SK-N-SH treated with all-trans-retinoic acid at 6 μM for 48 hours (cell line): ENCODE measurements around the gene DGKE.

Experiments
- ATAC-seq: fragments of 200-7000 bp; cut with Tn5 transposase; 3 replicates; pipeline ENCODE4 v1.9.1; 2020; ENCODE audit warnings: mild to moderate bottlenecking, moderate library complexity
- BACH2 ChIP-seq: fragments of 250-450 bp; sonication (Bioruptor Pico); IDR thresholded peaks from 2 replicates; pipeline ENCODE4 v1.9.0; 2021; ENCODE audit warnings: mild to moderate bottlenecking, borderline replicate concordance
- CSDC2 ChIP-seq: fragments of 250-450 bp; sonication (Bioruptor Pico); IDR thresholded peaks from 2 replicates; pipeline ENCODE4 v1.5.0; 2020; ENCODE audit warnings: mild to moderate bottlenecking, moderate library complexity
- ESRRG ChIP-seq: fragments of 250-450 bp; sonication (Bioruptor Pico); IDR thresholded peaks from 2 replicates; pipeline ENCODE4 v1.6.1; 2021; ENCODE audit warnings: mild to moderate bottlenecking
- GLIS3 ChIP-seq: fragments of 250-450 bp; sonication (Bioruptor Pico); IDR thresholded peaks from 2 replicates; pipeline ENCODE4 v1.5.0; 2020; ENCODE audit warnings: mild to moderate bottlenecking, moderate library complexity
- ISL1 ChIP-seq: fragments of 250-450 bp; sonication (Bioruptor Pico); IDR thresholded peaks from 2 replicates; pipeline ENCODE4 v2.1.2; 2022; ENCODE audit warnings: mild to moderate bottlenecking, moderate library complexity
- SNAI2 ChIP-seq: fragments of 250-450 bp; sonication (Bioruptor Pico); IDR thresholded peaks from 2 replicates; pipeline ENCODE4 v1.5.0; 2020; ENCODE audit warnings: mild to moderate bottlenecking, moderate library complexity
- TOX ChIP-seq: fragments of 250-450 bp; sonication (Bioruptor Pico); IDR thresholded peaks from 2 replicates; pipeline ENCODE4 v1.8.0; 2021; ENCODE audit warnings: mild to moderate bottlenecking, moderate library complexity, borderline replicate concordance
- ZFP30 ChIP-seq: fragments of 450-650 bp; formaldehyde crosslinking; IDR thresholded peaks from 2 replicates; pipeline ENCODE4 v1.5.0; 2022; ENCODE audit warnings: mild to moderate bottlenecking, moderate library complexity
- ZNF565 ChIP-seq: fragments of 450-650 bp; formaldehyde crosslinking; conservative IDR thresholded peaks from 2 replicates; pipeline ENCODE4 v1.5.0; 2020; ENCODE audit warnings: low read depth, mild to moderate bottlenecking, moderate library complexity
- ZNF8 ChIP-seq: fragments of 450-650 bp; formaldehyde crosslinking; IDR thresholded peaks from 2 replicates; pipeline ENCODE4 v1.5.0; 2020; ENCODE audit warnings: mild to moderate bottlenecking, moderate library complexity
- TF ChIP-seq, protein P1 (sequence below): fragments of 250-450 bp; sonication (Bioruptor Pico); IDR thresholded peaks from 2 replicates; pipeline ENCODE4 v1.5.1; 2021; ENCODE audit warnings: mild to moderate bottlenecking, moderate library complexity
- TF ChIP-seq, protein P2 (sequence below): fragments of 250-450 bp; sonication (Bioruptor Pico); IDR thresholded peaks from 2 replicates; pipeline ENCODE4 v1.8.0; 2020; ENCODE audit warnings: mild to moderate bottlenecking, moderate library complexity, borderline replicate concordance
- TF ChIP-seq, protein P3 (sequence below): fragments of 250-450 bp; sonication (Bioruptor Pico); IDR thresholded peaks from 2 replicates; pipeline ENCODE4 v1.5.0; 2020; ENCODE audit warnings: mild to moderate bottlenecking, moderate library complexity

DGKE gene

DNA sequence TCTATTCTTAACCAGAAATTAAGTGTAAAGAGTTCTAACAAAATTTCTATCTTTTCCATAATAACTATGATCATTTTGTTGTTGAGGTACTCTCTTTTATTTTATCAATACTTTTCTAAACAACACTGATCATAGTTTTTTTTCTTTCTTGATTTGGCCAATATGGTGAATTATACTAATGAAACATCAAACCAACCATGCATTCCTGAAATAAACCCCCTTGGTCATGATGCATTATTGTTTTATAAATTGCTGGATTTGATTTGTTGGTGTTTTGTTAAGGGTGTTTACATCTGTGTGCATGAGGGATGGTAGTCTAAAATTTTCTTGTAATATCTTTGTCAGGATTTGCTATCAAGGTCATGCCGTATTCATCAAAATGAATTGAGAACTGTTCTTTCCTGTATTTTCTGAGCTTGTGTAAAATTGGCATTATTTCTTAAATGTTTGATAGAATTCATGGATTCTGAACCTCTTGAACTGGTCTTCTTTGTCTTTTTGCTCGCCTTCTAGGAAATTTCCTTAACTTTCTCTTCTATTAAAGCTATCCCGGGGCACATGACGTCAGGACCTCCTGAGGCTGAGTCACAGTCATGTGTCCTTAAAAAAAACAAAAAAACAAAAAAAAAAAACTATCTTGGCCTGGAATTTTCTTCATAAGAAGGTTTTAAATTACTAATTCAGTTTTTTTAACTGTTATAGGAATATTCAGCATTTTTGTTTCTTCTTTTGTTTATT, 83.8 kb downstream of the DGKE start:
- no peak for ATAC-seq
- TF ChIP-seq ISL1 (CRISPR knock-in tag) (no peak), ZFP30 (CRISPR knock-in tag) (no peak), BACH2 (CRISPR knock-in tag) (no peak)
- TF ChIP-seq, protein P1, sequence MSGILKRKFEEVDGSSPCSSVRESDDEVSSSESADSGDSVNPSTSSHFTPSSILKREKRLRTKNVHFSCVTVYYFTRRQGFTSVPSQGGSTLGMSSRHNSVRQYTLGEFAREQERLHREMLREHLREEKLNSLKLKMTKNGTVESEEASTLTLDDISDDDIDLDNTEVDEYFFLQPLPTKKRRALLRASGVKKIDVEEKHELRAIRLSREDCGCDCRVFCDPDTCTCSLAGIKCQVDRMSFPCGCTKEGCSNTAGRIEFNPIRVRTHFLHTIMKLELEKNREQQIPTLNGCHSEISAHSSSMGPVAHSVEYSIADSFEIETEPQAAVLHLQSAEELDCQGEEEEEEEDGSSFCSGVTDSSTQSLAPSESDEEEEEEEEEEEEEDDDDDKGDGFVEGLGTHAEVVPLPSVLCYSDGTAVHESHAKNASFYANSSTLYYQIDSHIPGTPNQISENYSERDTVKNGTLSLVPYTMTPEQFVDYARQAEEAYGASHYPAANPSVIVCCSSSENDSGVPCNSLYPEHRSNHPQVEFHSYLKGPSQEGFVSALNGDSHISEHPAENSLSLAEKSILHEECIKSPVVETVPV (CRISPR knock-in tag), result no peak
- TF ChIP-seq, protein P2, sequence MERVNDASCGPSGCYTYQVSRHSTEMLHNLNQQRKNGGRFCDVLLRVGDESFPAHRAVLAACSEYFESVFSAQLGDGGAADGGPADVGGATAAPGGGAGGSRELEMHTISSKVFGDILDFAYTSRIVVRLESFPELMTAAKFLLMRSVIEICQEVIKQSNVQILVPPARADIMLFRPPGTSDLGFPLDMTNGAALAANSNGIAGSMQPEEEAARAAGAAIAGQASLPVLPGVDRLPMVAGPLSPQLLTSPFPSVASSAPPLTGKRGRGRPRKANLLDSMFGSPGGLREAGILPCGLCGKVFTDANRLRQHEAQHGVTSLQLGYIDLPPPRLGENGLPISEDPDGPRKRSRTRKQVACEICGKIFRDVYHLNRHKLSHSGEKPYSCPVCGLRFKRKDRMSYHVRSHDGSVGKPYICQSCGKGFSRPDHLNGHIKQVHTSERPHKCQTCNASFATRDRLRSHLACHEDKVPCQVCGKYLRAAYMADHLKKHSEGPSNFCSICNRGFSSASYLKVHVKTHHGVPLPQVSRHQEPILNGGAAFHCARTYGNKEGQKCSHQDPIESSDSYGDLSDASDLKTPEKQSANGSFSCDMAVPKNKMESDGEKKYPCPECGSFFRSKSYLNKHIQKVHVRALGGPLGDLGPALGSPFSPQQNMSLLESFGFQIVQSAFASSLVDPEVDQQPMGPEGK (CRISPR knock-in tag), result no peak

DNA sequence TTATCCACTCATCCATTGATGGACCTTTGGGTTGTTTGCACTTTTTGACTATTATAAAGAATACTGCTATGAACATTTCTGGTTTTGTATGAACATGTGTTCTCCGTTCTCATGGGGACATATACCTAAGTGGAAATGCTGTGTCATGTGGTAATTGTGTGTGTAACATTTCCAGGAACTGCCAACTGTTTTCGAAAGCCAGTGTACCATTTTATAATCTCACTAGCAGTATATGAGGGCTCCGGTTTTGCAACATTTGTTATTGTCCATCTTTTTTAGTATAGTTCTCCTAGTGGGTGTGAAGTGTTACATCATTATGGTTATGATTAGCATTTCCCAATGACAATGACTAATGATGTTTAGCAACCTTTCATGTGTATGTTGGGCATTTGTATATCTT, 85.0 kb downstream of the DGKE start:
- TF ChIP-seq, protein P3, sequence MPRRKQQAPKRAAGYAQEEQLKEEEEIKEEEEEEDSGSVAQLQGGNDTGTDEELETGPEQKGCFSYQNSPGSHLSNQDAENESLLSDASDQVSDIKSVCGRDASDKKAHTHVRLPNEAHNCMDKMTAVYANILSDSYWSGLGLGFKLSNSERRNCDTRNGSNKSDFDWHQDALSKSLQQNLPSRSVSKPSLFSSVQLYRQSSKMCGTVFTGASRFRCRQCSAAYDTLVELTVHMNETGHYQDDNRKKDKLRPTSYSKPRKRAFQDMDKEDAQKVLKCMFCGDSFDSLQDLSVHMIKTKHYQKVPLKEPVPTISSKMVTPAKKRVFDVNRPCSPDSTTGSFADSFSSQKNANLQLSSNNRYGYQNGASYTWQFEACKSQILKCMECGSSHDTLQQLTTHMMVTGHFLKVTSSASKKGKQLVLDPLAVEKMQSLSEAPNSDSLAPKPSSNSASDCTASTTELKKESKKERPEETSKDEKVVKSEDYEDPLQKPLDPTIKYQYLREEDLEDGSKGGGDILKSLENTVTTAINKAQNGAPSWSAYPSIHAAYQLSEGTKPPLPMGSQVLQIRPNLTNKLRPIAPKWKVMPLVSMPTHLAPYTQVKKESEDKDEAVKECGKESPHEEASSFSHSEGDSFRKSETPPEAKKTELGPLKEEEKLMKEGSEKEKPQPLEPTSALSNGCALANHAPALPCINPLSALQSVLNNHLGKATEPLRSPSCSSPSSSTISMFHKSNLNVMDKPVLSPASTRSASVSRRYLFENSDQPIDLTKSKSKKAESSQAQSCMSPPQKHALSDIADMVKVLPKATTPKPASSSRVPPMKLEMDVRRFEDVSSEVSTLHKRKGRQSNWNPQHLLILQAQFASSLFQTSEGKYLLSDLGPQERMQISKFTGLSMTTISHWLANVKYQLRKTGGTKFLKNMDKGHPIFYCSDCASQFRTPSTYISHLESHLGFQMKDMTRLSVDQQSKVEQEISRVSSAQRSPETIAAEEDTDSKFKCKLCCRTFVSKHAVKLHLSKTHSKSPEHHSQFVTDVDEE (CRISPR knock-in tag), result no peak
- TF ChIP-seq ZNF8, result no peak
- TF ChIP-seq GLIS3, result no peak
- TF ChIP-seq CSDC2 (CRISPR knock-in tag), result no peak
- no peak for TF ChIP-seq BACH2 (CRISPR knock-in tag)
- no peak for TF ChIP-seq ESRRG (CRISPR knock-in tag)
- no peak for TF ChIP-seq ISL1 (CRISPR knock-in tag)
- TF ChIP-seq ZNF565 (CRISPR knock-in tag), result no peak
- TF ChIP-seq, protein P1 (CRISPR knock-in tag), result no peak
- no peak for TF ChIP-seq SNAI2 (CRISPR knock-in tag)
- TF ChIP-seq TOX (CRISPR knock-in tag), result no peak
- ATAC-seq, result no peak
